HepG2 (cell line): ENCODE data around the gene ROPN1B. TPM values are rescaled to one million over a fixed set of nuclear protein-coding genes. Genes with fewer than 3 reads are reported as not detected.
A peak's percentile ranks its signal among the peaks of the same experiment; 100 is the strongest.
"Not testable (repeated sequence)": the region's sequence is repeated elsewhere in the genome, so short reads cannot be mapped to it uniquely, and the experiment has no call there.

Experiments used
- FOXP4 ChIP-seq: sonication (generic); formaldehyde crosslinking; IDR thresholded peaks from 2 replicates; pipeline ENCODE4 v1.4.0; 2020; ENCODE audit warnings: missing genetic modification reagents
- HDAC1 ChIP-seq: sonication (generic); formaldehyde crosslinking; IDR thresholded peaks from 2 replicates; pipeline ENCODE4 v1.5.1; 2020; ENCODE audit warnings: mild to moderate bottlenecking, missing genetic modification reagents
- HOXA3 ChIP-seq: sonication (generic); formaldehyde crosslinking; IDR thresholded peaks from 2 replicates; pipeline ENCODE4 v1.5.0; 2020; ENCODE audit warnings: missing genetic modification reagents
- ISL2 ChIP-seq: sonication (generic); formaldehyde crosslinking; IDR thresholded peaks from 2 replicates; pipeline ENCODE4 v1.5.0; 2020; ENCODE audit warnings: missing genetic modification reagents
- NCOA2 ChIP-seq: sonication (generic); formaldehyde crosslinking; IDR thresholded peaks from 2 replicates; pipeline ENCODE4 v1.8.0; 2022; ENCODE audit warnings: inconsistent platforms
- NR2F6 ChIP-seq, 2 experiments: IDR thresholded peaks; 2 replicates each; pipeline ENCODE4 v1.6.1; 2016; ENCODE audit warnings: antibody characterized with exemption in 1 of 2, mild to moderate bottlenecking in 1 of 2
- PHF21A ChIP-seq: sonication (generic); formaldehyde crosslinking; IDR thresholded peaks from 2 replicates; pipeline ENCODE4 v1.5.0; 2020; ENCODE audit warnings: mild to moderate bottlenecking, missing genetic modification reagents
- RERE ChIP-seq: IDR thresholded peaks from 2 replicates; pipeline ENCODE4 v1.6.1; 2016; ENCODE audit warnings: low read depth, missing genetic modification reagents, missing compliant biosample characterization
- SALL1 ChIP-seq: sonication (generic); formaldehyde crosslinking; IDR thresholded peaks from 2 replicates; pipeline ENCODE4 v1.8.0; 2022; ENCODE audit warnings: mild to moderate bottlenecking, missing genetic modification reagents
- SP4 ChIP-seq: sonication (generic); formaldehyde crosslinking; IDR thresholded peaks from 2 replicates; pipeline ENCODE4 v1.8.1; 2023; ENCODE audit warnings: mild to moderate bottlenecking, missing genetic modification reagents
- polyA plus RNA-seq, 8 experiments: library from polyadenylated mRNA; depleted of rRNA in 3 of 8; stranded (reverse) in 7 of 8; unstranded in 1 of 8; fragments of >200 nt; fragmentation: Illumina TruSeq in 4 of 8; extraction: Trizol in 4 of 8; gene quantifications; 2 replicates each; pipeline versions ENCODE4 v1.2.1 to v1.2.3, GENCODE V29; 2011 to 2016; ENCODE audit warnings: low read depth in 4 of 8, missing spikeins in 1 of 8, mixed read lengths in 1 of 8; ENCODE audit not compliant: insufficient read depth in 1 of 8
- total RNA-seq, 5 experiments: library from RNA; depleted of rRNA; stranded (reverse); fragments of >200 nt; fragmentation: Illumina TruSeq; extraction: Trizol; gene quantifications; 2 replicates each; pipeline ENCODE4 v1.2.3, GENCODE V29; 2016; ENCODE audit warnings: low read depth in 1 of 5
- TF ChIP-seq, protein P1 (sequence below): sonication (generic); formaldehyde crosslinking; IDR thresholded peaks from 2 replicates; pipeline ENCODE4 v1.5.1; 2020; ENCODE audit warnings: mild to moderate bottlenecking, missing genetic modification reagents, borderline replicate concordance

Gene ROPN1B
- total and polyA plus RNA-seq, 2 of the 13 experiments (the other 11 are each of a cell fraction or from before 2014, with no cell fraction given): not detected

DNA sequence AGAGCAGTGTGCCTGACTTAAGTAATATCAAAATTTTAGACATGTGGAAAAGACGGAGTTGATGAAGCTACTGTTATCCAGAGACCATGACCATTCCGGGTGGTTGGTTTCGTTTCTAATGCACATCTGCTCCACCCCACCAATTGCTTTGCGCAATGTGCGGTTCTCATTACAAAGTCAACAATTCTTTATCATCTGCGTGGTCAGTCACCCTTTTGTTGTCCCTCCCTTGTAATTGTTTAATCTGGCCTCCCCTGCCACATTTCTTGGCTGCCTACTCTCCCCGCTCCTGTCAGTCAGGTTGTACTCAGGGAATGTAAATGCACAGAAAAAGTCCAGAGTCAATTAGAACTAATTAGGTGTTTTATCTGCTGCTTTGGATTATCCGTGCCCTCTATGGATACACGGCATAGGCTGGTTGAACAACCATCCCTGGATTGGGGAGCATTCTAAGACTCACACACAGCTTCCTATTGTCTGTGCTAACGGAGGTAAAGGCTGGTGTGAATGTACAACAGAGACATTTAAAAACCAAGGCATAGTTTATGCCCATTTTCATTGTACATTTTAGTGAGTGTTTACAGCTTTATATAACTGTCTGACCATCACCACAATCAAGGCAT lies 33.6 kb upstream of the ROPN1B start (continued):
- TF ChIP-seq, protein P1, sequence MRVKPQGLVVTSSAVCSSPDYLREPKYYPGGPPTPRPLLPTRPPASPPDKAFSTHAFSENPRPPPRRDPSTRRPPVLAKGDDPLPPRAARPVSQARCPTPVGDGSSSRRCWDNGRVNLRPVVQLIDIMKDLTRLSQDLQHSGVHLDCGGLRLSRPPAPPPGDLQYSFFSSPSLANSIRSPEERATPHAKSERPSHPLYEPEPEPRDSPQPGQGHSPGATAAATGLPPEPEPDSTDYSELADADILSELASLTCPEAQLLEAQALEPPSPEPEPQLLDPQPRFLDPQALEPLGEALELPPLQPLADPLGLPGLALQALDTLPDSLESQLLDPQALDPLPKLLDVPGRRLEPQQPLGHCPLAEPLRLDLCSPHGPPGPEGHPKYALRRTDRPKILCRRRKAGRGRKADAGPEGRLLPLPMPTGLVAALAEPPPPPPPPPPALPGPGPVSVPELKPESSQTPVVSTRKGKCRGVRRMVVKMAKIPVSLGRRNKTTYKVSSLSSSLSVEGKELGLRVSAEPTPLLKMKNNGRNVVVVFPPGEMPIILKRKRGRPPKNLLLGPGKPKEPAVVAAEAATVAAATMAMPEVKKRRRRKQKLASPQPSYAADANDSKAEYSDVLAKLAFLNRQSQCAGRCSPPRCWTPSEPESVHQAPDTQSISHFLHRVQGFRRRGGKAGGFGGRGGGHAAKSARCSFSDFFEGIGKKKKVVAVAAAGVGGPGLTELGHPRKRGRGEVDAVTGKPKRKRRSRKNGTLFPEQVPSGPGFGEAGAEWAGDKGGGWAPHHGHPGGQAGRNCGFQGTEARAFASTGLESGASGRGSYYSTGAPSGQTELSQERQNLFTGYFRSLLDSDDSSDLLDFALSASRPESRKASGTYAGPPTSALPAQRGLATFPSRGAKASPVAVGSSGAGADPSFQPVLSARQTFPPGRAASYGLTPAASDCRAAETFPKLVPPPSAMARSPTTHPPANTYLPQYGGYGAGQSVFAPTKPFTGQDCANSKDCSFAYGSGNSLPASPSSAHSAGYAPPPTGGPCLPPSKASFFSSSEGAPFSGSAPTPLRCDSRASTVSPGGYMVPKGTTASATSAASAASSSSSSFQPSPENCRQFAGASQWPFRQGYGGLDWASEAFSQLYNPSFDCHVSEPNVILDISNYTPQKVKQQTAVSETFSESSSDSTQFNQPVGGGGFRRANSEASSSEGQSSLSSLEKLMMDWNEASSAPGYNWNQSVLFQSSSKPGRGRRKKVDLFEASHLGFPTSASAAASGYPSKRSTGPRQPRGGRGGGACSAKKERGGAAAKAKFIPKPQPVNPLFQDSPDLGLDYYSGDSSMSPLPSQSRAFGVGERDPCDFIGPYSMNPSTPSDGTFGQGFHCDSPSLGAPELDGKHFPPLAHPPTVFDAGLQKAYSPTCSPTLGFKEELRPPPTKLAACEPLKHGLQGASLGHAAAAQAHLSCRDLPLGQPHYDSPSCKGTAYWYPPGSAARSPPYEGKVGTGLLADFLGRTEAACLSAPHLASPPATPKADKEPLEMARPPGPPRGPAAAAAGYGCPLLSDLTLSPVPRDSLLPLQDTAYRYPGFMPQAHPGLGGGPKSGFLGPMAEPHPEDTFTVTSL (CRISPR knock-in tag): peak; percentile 71; the same call in 1 of the 2 replicates
- TF ChIP-seq PHF21A (CRISPR knock-in tag) (0 out of 2 replicates have a peak, but pooled peaks have one; percentile 18), HOXA3 (CRISPR knock-in tag) (0 out of 2 replicates have a peak, but pooled peaks have one; percentile 25), RERE (CRISPR knock-in tag) (peak; percentile 53; the same call in 1 of the 2 replicates), FOXP4 (CRISPR knock-in tag) (peak; percentile 72; the same call in 1 of the 2 replicates), NCOA2 (0 out of 2 replicates have a peak, but pooled peaks have one; percentile 45), SP4 (CRISPR knock-in tag) (0 out of 2 replicates have a peak, but pooled peaks have one; percentile 33), ISL2 (CRISPR knock-in tag) (peak; percentile 44; the same call in 1 of the 2 replicates), HDAC1 (peak; percentile 71; the same call in 1 of the 2 replicates), NR2F6 (CRISPR knock-in tag; IDR thresholded peaks at IDR 0.05) (0 out of 2 replicates have a peak, but pooled peaks have one; percentile 43), SALL1 (CRISPR knock-in tag) (peak; percentile 61; the same call in 1 of the 2 replicates)
- TF ChIP-seq NR2F6 (IDR thresholded peaks at IDR 0.05): not testable (repeated sequence)
